GM18507 (cell line): ENCODE data around the gene TRIP10.
A peak's percentile ranks its signal among the peaks of the same experiment; 100 is the strongest.
"Not testable (repeated sequence)": the region's sequence is repeated elsewhere in the genome, so short reads cannot be mapped to it uniquely, and the experiment has no call there.

Experiments
- DNase-seq: peaks from one replicate; pipeline ENCODE4 v3.0.0; 2011; ENCODE audit warnings: low read depth; ENCODE audit not compliant: insufficient read length; ENCODE audit errors: extremely low spot score
- FAIRE-seq: peaks from 2 replicates; lab custom pipeline; 2011; peaks lifted over from hg19 to GRCh38; lab: Jason Lieb, UNC

The TRIP10 gene

GRCh38 chr19:6778386-6778785 is 38.9 kb downstream of the TRIP10 start:
- FAIRE-seq = no peak
- DNase-seq = no peak

GRCh38 chr19:6779206-6779605 is 39.7 kb downstream of the TRIP10 start:
- FAIRE-seq (peak; percentile 24), DNase-seq (no peak)

GRCh38 chr19:6787393-6787792 is 47.9 kb downstream of the TRIP10 start:
- FAIRE-seq = no peak

GRCh38 chr19:6788896-6789295 is 49.4 kb downstream of the TRIP10 start:
- FAIRE-seq (no peak), DNase-seq (no peak)

More at GRCh38 chr19:6787393-6787792, 47.9 kb downstream of the TRIP10 start:
- no peak for DNase-seq

- FAIRE-seq (no peak), DNase-seq (no peak)
These were observed 51.0 kb downstream of the TRIP10 start for GRCh38 chr19:6790194-6791128.

- DNase-seq (no peak), FAIRE-seq (no peak)
These were observed 51.8 kb downstream of the TRIP10 start for GRCh38 chr19:6791237-6791636.

GRCh38 chr19:6793411-6793810 is 53.9 kb downstream of the TRIP10 start:
- FAIRE-seq = no peak
- no peak for DNase-seq

GRCh38 chr19:6793973-6794372 is 54.5 kb downstream of the TRIP10 start:
- peak; percentile 51 for FAIRE-seq
- no peak for DNase-seq

GRCh38 chr19:6794686-6795431 is 55.4 kb downstream of the TRIP10 start:
- FAIRE-seq (no peak), DNase-seq (no peak)

GRCh38 chr19:6796278-6796677 is 56.8 kb downstream of the TRIP10 start:
- no peak for DNase-seq
- no peak for FAIRE-seq

- DNase-seq = no peak
- no peak for FAIRE-seq
These were observed 58.2 kb downstream of the TRIP10 start for GRCh38 chr19:6797646-6798045.

- DNase-seq = not testable (repeated sequence)
- FAIRE-seq = peak; percentile 75
These were observed 60.8 kb downstream of the TRIP10 start for GRCh38 chr19:6800160-6800790.

- DNase-seq (no peak), FAIRE-seq (no peak)
These were observed 61.6 kb downstream of the TRIP10 start for GRCh38 chr19:6800991-6801484.
